C4-2B (cell line): ENCODE measurements around the gene TMEM214.
A peak's percentile ranks its signal among the peaks of the same experiment; 100 is the strongest.
"Not testable (repeated sequence)": the region's sequence is repeated elsewhere in the genome, so short reads cannot be mapped to it uniquely, and the experiment has no call there.

Experiments
- H3K27ac ChIP-seq: fragments of 450-650 bp; 2 replicates; pipeline ENCODE4 v1.5.1; 2017
- CTCF ChIP-seq: fragments of 450-650 bp; conservative IDR thresholded peaks from 2 replicates; pipeline ENCODE4 v1.5.1; 2017; ENCODE audit warnings: mild to moderate bottlenecking
- ZFX ChIP-seq: fragments of 450-650 bp; IDR thresholded peaks from 2 replicates; pipeline ENCODE4 v1.6.1; 2017

TMEM214 gene

GRCh38 chr2:27071277-27071989 lies 38.7 kb downstream of the TMEM214 start, which contains the start of gene OST4:
Gene OST4, minus strand, starts transcription at chr2:27071654.
- TF ChIP-seq CTCF = no peak
- TF ChIP-seq ZFX = 0 out of 2 replicates have a peak, but pooled peaks have one; percentile 19
- peak within 1 kb of the TSS; percentile 83 for H3K27ac ChIP-seq

GRCh38 chr2:27071990-27072830 lies 39.4 kb downstream of the TMEM214 start:
- peak overlapping the region; percentile 83 for H3K27ac ChIP-seq
- TF ChIP-seq CTCF = no peak
- TF ChIP-seq ZFX = no peak

GRCh38 chr2:27072920-27073319 lies 40.2 kb downstream of the TMEM214 start:
- TF ChIP-seq CTCF = no peak
- TF ChIP-seq ZFX = no peak
- no peak overlapping the region for H3K27ac ChIP-seq

GRCh38 chr2:27073782-27074181 lies 41.0 kb downstream of the TMEM214 start:
- no peak overlapping the region for H3K27ac ChIP-seq
- TF ChIP-seq ZFX = no peak
- TF ChIP-seq CTCF = no peak

GRCh38 chr2:27074738-27075565 lies 42.2 kb downstream of the TMEM214 start:
- H3K27ac ChIP-seq = no peak overlapping the region
- TF ChIP-seq ZFX (no peak), CTCF (no peak)

GRCh38 chr2:27075566-27075871 lies 42.8 kb downstream of the TMEM214 start:
- H3K27ac ChIP-seq = not testable (repeated sequence)

- TF ChIP-seq ZFX (no peak), CTCF (no peak)
- no peak overlapping the region for H3K27ac ChIP-seq
Measured at GRCh38 chr2:27076323-27076722, 43.6 kb downstream of the TMEM214 start.
